Measurements from ENCODE around the gene PRRG3.
"Not testable (repeated sequence)": the region's sequence is repeated elsewhere in the genome, so short reads cannot be mapped to it uniquely, and the experiment has no call there.

The PRRG3 gene

GRCh38 chrX:151694661-151695582 is at the start of gene PRRG3:
TSS of gene PRRG3 (plus strand) at chrX:151695458. CDS start at chrX:151698815, 3,357 bp downstream.
- no peak for DNase-seq

GRCh38 chrX:151675121-151675746 is 20.0 kb upstream of the PRRG3 start:
- no peak for DNase-seq

- DNase-seq = no peak
Observed at GRCh38 chrX:151676196-151676595, 19.1 kb upstream of the PRRG3 start.

GRCh38 chrX:151679798-151680402 is 15.4 kb upstream of the PRRG3 start:
- DNase-seq = no peak

GRCh38 chrX:151680805-151681204 is 14.5 kb upstream of the PRRG3 start:
- peak; percentile 5 to 36 (median 17) for DNase-seq

- no peak for DNase-seq
Observed at GRCh38 chrX:151687635-151688034, 7.6 kb upstream of the PRRG3 start.

GRCh38 chrX:151688695-151689094 is 6.6 kb upstream of the PRRG3 start:
- DNase-seq = no peak

GRCh38 chrX:151692825-151693224 is 2.4 kb upstream of the PRRG3 start:
- DNase-seq = no peak

GRCh38 chrX:151694121-151694520 is 1.1 kb upstream of the PRRG3 start:
- DNase-seq = no peak

- no peak for DNase-seq
Observed at GRCh38 chrX:151695583-151696340, 504 bp downstream of the PRRG3 start.

GRCh38 chrX:151697082-151697481 is 1.8 kb downstream of the PRRG3 start:
- not testable (repeated sequence) for DNase-seq

GRCh38 chrX:151697522-151697921 is 2.3 kb downstream of the PRRG3 start:
- no peak for DNase-seq

- DNase-seq = no peak
Observed at GRCh38 chrX:151698485-151698884, 3.2 kb downstream of the PRRG3 start.

- no peak for DNase-seq
Observed at GRCh38 chrX:151699746-151700145, 4.5 kb downstream of the PRRG3 start.

- DNase-seq = no peak
Observed at GRCh38 chrX:151700581-151700980, 5.3 kb downstream of the PRRG3 start.

GRCh38 chrX:151701071-151701470 is 5.8 kb downstream of the PRRG3 start:
- no peak for DNase-seq

- no peak for DNase-seq
Observed at GRCh38 chrX:151701531-151701930, 6.3 kb downstream of the PRRG3 start.

- DNase-seq = no peak
Observed at GRCh38 chrX:151702026-151702714, 6.9 kb downstream of the PRRG3 start.

GRCh38 chrX:151702741-151703340 is 7.6 kb downstream of the PRRG3 start:
- no peak for DNase-seq

GRCh38 chrX:151703487-151703886 is 8.2 kb downstream of the PRRG3 start:
- no peak for DNase-seq

GRCh38 chrX:151704041-151704663 is 8.9 kb downstream of the PRRG3 start:
- no peak for DNase-seq

Measured in activated naive CD4-positive, alpha-beta T cell (primary cell).